Ovary (tissue), 3 donors: ENCODE results near the gene CCDC194.

Experiments
- EP300 ChIP-seq: sonication (generic); formaldehyde crosslinking; IDR thresholded peaks from one replicate; pipeline ENCODE4 v1.6.1; 2017; ENCODE audit warnings: antibody characterized with exemption
- TF ChIP-seq, protein P1 (sequence below), 3 donors: fragments of 450-650 bp in 2 of 3; fragments of 200-600 bp in 1 of 3; IDR thresholded peaks; one replicate each; pipeline versions ENCODE4 v1.5.1 to v1.8.0; 2016 to 2022; ENCODE audit warnings: antibody characterized with exemption in 3 of 3, mild to moderate bottlenecking in 1 of 3
- donor health status: DM: no; HTN: no; CAD: no.

GRCh38 chr19:17435218-17435617, 41.2 kb upstream of the CCDC194 start:
- TF ChIP-seq, protein P1, sequence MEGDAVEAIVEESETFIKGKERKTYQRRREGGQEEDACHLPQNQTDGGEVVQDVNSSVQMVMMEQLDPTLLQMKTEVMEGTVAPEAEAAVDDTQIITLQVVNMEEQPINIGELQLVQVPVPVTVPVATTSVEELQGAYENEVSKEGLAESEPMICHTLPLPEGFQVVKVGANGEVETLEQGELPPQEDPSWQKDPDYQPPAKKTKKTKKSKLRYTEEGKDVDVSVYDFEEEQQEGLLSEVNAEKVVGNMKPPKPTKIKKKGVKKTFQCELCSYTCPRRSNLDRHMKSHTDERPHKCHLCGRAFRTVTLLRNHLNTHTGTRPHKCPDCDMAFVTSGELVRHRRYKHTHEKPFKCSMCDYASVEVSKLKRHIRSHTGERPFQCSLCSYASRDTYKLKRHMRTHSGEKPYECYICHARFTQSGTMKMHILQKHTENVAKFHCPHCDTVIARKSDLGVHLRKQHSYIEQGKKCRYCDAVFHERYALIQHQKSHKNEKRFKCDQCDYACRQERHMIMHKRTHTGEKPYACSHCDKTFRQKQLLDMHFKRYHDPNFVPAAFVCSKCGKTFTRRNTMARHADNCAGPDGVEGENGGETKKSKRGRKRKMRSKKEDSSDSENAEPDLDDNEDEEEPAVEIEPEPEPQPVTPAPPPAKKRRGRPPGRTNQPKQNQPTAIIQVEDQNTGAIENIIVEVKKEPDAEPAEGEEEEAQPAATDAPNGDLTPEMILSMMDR (IDR thresholded peaks at IDR 0.05): no peak
- TF ChIP-seq EP300: no peak
